ENCODE results near the gene LTBP1.

The LTBP1 gene

DNA sequence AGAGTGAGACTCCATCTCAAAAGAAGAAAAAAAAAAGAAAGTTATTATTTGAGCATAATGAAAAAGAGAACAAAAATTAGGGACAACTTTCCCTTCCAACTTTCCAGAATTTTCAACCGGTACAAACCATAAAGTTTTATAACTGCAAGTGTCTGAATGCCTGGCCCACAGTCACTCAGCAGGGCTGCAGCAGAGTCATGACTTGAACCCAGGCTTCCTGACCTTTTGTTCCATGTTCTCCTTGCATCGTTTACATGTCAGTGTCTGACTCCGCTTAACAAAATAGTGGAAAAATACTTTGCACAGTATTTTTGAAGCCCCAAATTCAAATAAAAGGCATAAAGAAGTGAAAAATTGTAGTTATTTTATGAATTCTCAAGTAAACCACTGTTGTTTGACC lies 82.7 kb downstream of the LTBP1 start:
- peaks cover 29% of the 10 kb centered on the region for H3K4me1 Mint-ChIP-seq
- no peak overlapping the region for H3K4me3 Mint-ChIP-seq
- no peaks in the 10 kb centered on the region for H3K27me3 Mint-ChIP-seq (ENCODE audit: low read depth)
- TF ChIP-seq, protein P1, sequence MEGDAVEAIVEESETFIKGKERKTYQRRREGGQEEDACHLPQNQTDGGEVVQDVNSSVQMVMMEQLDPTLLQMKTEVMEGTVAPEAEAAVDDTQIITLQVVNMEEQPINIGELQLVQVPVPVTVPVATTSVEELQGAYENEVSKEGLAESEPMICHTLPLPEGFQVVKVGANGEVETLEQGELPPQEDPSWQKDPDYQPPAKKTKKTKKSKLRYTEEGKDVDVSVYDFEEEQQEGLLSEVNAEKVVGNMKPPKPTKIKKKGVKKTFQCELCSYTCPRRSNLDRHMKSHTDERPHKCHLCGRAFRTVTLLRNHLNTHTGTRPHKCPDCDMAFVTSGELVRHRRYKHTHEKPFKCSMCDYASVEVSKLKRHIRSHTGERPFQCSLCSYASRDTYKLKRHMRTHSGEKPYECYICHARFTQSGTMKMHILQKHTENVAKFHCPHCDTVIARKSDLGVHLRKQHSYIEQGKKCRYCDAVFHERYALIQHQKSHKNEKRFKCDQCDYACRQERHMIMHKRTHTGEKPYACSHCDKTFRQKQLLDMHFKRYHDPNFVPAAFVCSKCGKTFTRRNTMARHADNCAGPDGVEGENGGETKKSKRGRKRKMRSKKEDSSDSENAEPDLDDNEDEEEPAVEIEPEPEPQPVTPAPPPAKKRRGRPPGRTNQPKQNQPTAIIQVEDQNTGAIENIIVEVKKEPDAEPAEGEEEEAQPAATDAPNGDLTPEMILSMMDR (IDR thresholded peaks at IDR 0.05; ENCODE audit: unreplicated experiment in 3 of 3) = no peak
- H3K27ac Mint-ChIP-seq = no peak overlapping the region
- H3K36me3 Mint-ChIP-seq (ENCODE audit: low read depth) = peaks cover 2% of the 10 kb centered on the region
- H3K9me3 Mint-ChIP-seq = peaks cover under 1% of the 10 kb centered on the region

DNA sequence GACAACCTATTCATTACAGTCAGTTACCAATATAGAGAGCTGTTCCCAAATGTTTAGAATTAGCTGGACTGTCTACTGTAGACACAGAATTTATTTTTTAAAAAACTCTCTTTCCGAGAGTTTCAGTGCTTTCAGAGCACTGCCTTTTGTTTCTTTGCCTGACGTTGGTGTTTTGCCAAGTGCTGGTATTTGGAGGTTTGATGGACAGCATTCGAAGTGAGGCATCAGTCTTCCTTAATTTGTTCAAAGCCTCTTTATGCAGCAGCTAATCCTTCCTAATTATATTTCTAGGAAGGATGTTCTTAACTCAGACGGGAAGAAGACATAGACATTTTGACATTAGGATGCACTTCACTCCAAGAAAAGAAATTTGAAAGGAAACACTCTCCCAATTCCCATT lies 83.2 kb downstream of the LTBP1 start:
- Mint-ChIP-seq H3K9me3 (no peaks in the 10 kb centered on the region), H3K36me3 (ENCODE audit: low read depth) (no peaks in the 10 kb centered on the region)
- TF ChIP-seq, protein P1 (IDR thresholded peaks at IDR 0.05; ENCODE audit: unreplicated experiment in 3 of 3) = no peak

GRCh38 chr2:33030326-33030725 lies 83.6 kb downstream of the LTBP1 start:
- Mint-ChIP-seq H3K27me3 (ENCODE audit: low read depth) (no peaks in the 10 kb centered on the region), H3K4me1 (peaks cover 35% of the 10 kb centered on the region), H3K4me3 (no peak overlapping the region), H3K9me3 (no peaks in the 10 kb centered on the region), H3K36me3 (ENCODE audit: low read depth) (no peaks in the 10 kb centered on the region), H3K27ac (no peak overlapping the region)
- TF ChIP-seq, protein P1 (IDR thresholded peaks at IDR 0.05; ENCODE audit: unreplicated experiment in 3 of 3) = no peak

More for the DNA sequence above, 83.2 kb downstream of the LTBP1 start:
- H3K27ac Mint-ChIP-seq = no peak overlapping the region
- H3K4me3 Mint-ChIP-seq = no peak overlapping the region
- peaks cover 33% of the 10 kb centered on the region for H3K4me1 Mint-ChIP-seq
- no peaks in the 10 kb centered on the region for H3K27me3 Mint-ChIP-seq (ENCODE audit: low read depth)

DNA sequence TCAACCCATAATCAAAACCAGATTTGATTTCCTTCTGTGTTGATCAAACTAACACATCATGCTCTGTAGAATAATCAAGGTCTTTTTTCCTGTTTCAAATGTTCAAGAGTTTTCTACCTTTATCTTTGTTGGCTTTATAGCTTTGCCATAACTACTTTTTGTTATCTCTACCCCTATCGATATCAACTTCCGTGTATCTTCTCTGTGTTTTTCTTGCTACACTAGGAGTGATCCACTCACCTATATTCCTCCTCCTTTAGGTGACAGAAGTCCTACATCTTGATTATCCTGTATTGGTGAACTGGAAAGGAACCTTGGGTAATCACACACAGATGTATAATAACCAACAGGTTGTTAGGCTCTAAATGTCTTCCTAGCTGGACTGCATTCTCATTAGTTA lies 85.5 kb downstream of the LTBP1 start:
- no peaks in the 10 kb centered on the region for H3K27me3 Mint-ChIP-seq (ENCODE audit: low read depth)
- no peak overlapping the region for H3K27ac Mint-ChIP-seq
- H3K4me3 Mint-ChIP-seq = no peak overlapping the region
- no peaks in the 10 kb centered on the region for H3K9me3 Mint-ChIP-seq
- H3K36me3 Mint-ChIP-seq (ENCODE audit: low read depth) = no peaks in the 10 kb centered on the region
- TF ChIP-seq, protein P1 (IDR thresholded peaks at IDR 0.05; ENCODE audit: unreplicated experiment in 3 of 3) = no peak
- H3K4me1 Mint-ChIP-seq = peaks cover 35% of the 10 kb centered on the region

DNA sequence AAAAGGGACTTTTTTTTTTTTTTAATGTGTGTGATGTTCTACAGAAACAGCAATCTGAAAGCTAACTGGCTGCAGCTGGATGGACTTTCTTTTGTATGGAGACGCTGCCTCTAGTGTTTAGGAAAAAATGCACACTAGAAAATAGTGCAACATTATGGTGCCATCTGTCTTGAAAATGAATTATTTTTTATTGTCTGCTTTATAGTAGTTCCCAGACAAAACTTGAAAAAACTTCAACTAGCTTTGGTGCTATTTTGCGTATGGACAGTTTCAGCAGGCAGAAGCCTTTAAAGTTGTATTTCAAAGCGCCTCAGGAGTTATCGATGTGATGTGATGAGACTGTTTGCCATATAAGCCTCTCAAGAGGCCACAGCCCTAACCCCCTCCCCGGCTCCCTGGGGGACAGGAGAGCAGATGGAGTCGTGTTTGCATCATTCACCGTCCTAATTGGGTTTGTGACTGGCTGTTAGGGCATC lies 86.9 kb downstream of the LTBP1 start:
- Mint-ChIP-seq H3K4me1 (peaks cover 41% of the 10 kb centered on the region), H3K4me3 (peak overlapping the region in 2 of 3 experiments; percentile 53 to 64), H3K27me3 (ENCODE audit: low read depth) (no peaks in the 10 kb centered on the region), H3K9me3 (no peaks in the 10 kb centered on the region), H3K27ac (peak overlapping the region in 1 of 3 experiments; percentile 67), H3K36me3 (ENCODE audit: low read depth) (no peaks in the 10 kb centered on the region)
- TF ChIP-seq, protein P1 (IDR thresholded peaks at IDR 0.05; ENCODE audit: unreplicated experiment in 3 of 3) = peak; percentile 51 to 59 (median 54)

DNA sequence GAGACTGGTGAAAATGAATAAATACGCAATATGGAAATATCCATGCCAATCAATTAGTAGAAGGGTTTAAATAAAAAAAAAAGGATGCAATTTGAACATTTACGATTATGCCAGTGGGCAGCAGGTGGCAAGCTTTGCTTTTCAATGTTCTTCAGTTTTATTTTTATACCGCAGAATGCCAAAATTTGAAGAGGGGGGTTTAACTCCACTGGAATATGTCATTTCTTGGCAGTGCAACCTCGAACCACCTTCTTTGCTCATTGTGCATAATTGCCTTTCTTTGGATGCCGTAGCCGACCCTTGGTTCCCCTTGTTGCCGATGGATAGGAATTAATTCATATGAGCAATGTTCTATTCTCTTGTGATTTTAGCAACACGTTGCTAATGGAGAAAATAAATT lies 88.0 kb downstream of the LTBP1 start:
- H3K4me1 Mint-ChIP-seq = peaks cover 46% of the 10 kb centered on the region

More for the DNA sequence above, 88.0 kb downstream of the LTBP1 start:
- no peak overlapping the region for H3K4me3 Mint-ChIP-seq
- H3K36me3 Mint-ChIP-seq (ENCODE audit: low read depth) = no peaks in the 10 kb centered on the region
- TF ChIP-seq, protein P1 (IDR thresholded peaks at IDR 0.05; ENCODE audit: unreplicated experiment in 3 of 3) = peak in 1 of 3 experiments; percentile 13
- H3K27me3 Mint-ChIP-seq (ENCODE audit: low read depth) = no peaks in the 10 kb centered on the region
- H3K9me3 Mint-ChIP-seq = no peaks in the 10 kb centered on the region
- peak overlapping the region in 2 of 3 experiments; percentile 29 to 67 for H3K27ac Mint-ChIP-seq

Data from nephron (organoid).